ENCODE measurements around the gene CCDC182. TPM values are rescaled to one million over a fixed set of nuclear protein-coding genes. Genes with fewer than 3 reads are reported as not detected.
A peak's percentile ranks its signal among the peaks of the same experiment; 100 is the strongest.

The CCDC182 gene
- total and polyA plus RNA-seq, 2 of the 13 experiments (the other 11 are each of a cell fraction or from before 2014, with no cell fraction given): not detected

GRCh38 chr17:57713140-57713539 is 32.0 kb downstream of the CCDC182 start (continued):
- TF ChIP-seq AKNA (CRISPR knock-in tag; IDR thresholded peaks at IDR 0.05; ENCODE audit: borderline replicate concordance): no peak
- no peak for TF ChIP-seq ARNT (IDR thresholded peaks at IDR 0.05)
- no peak for TF ChIP-seq ELK4 (CRISPR knock-in tag; IDR thresholded peaks at IDR 0.05; ENCODE audit: borderline replicate concordance)

GRCh38 chr17:57708410-57708809 is 36.7 kb downstream of the CCDC182 start:
- intact Hi-C loops (cut with micrococcal nuclease; ENCODE audit: unreplicated experiment) (no loop called here), in situ Hi-C loops (cut with HindIII; ENCODE audit: extremely low pct_ligation_motif_present, low pct_unique_long_range_greater_than_20kb) (no loop called here)
- ATAC-seq: peak; percentile 35
- no TSS peak for BruUV-seq (replicated peaks)
- FAIRE-seq: no peak
- CTCF ChIA-PET (ENCODE audit: low intra/inter-chr PET ratio, low total read pairs): no interaction called here
- Histone ChIP-seq H3K36me3 (replicated peaks in 1 of 2; ENCODE audit: control insufficient read depth in 1 of 2, insufficient read depth in 2 of 2, low read length in 2 of 2) (no peaks in the 10 kb centered on the region), H3K4me3 (replicated peaks in 1 of 3; ENCODE audit: insufficient read depth in 1 of 3, low read depth in 2 of 3, low read length in 3 of 3) (no peak overlapping the region), H3K27ac (ENCODE audit: extremely low read length, insufficient read depth, low read length) (no peak overlapping the region), H3K9ac (ENCODE audit: insufficient read depth, low read depth, low read length) (no peak overlapping the region), H3K27me3 (ENCODE audit: control insufficient read depth in 1 of 2, insufficient read depth in 2 of 2, low read length in 2 of 2) (peaks cover 0 to 32% of the 10 kb centered on the region in 2 experiments; a peak in 4 of 5 replicates), H2AFZ (ENCODE audit: low read length) (no peak overlapping the region), H4K20me1 (ENCODE audit: insufficient read depth, low read length) (no peaks in the 10 kb centered on the region), H3K4me1 (ENCODE audit: insufficient read depth, low read length) (no peaks in the 10 kb centered on the region), H3K4me2 (ENCODE audit: low read depth, low read length) (no peak overlapping the region), H3K79me2 (ENCODE audit: insufficient read depth, low read length) (no peaks in the 10 kb centered on the region), H3K9me3 (ENCODE audit: low read length) (no peaks in the 10 kb centered on the region)
- no peak for DNase-seq (ENCODE audit: low spot score)
- POLR2A ChIA-PET: interaction anchor here (0.9 kb wide), 1 partner anchor 10 kb away, joined by 3 read pairs; no protein-coding TSS in a partner anchor
- WGBS (ENCODE audit: low lambda C conversion rate): 12% methylated on average over 2 of the region's 2 CpGs
- TF ChIP-seq PRDM15 (CRISPR knock-in tag; IDR thresholded peaks at IDR 0.05) (no peak), NCOA1 (CRISPR knock-in tag; IDR thresholded peaks at IDR 0.05) (no peak), SNAPC4 (CRISPR knock-in tag; IDR thresholded peaks at IDR 0.05) (no peak), RAD21 (CRISPR knock-in tag; IDR thresholded peaks at IDR 0.05) (no peak), POLR2A (IDR thresholded peaks at IDR 0.05; ENCODE audit: insufficient read depth in 1 of 2, low read depth in 2 of 2, low read length in 2 of 2) (no peak)

All from HepG2 (cell line).